Measurements from ENCODE around the gene USP48.
A peak's percentile ranks its signal among the peaks of the same experiment; 100 is the strongest.

The USP48 gene

DNA sequence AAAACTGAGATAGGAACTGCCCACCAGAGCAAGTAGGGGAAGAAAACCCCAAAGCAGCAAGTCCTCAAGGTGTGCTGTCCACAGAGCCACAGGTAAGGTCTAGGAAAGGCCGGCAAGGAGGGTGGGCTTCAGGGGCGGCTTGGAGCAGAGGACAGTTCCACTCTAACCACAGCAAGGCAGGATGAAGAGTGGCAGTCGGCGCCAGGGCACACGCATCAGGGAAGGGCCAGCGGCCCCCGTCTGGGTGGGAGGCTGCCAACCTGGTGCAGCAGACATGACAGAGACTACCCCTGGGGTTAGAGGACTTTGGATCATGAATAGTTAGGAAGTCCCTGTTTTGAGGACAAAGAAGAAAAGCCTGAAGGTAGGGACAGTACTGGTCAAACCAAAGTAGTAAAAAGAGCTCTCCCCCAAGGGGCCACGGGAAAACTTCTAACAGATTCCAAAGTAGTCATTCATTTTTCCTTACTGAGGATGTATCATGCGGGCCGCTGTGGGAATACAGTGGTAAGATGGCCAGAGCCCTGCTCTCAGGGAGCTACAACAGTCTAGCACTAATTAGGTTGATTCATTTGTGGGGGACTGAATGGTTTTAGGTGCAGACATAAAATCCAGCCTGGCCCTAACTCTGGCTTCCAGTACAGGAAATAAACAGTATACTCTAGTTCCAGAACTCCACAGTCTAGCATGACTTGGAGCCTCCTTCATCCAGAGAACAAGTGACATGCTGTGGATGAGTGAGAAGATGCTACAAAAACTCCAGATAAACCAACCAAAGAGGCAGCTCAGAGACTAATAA lies 110.3 kb downstream of the USP48 start:
- H3K9me3 ChIP-seq (ENCODE audit: control insufficient read depth, low read length) = no peaks in the 10 kb centered on the region
- 93% methylated on average over 9 of the region's 10 CpGs for WGBS
- no peak overlapping the region for H2AFZ ChIP-seq (ENCODE audit: low read depth, low read length)
- no peak overlapping the region for H4K8ac ChIP-seq (ENCODE audit: low read length)
- no peaks in the 10 kb centered on the region for H3K79me1 ChIP-seq (replicated peaks; ENCODE audit: low read length, poor library complexity, severe bottlenecking)
- peak overlapping the region in 1 of 2 experiments; percentile 1 for H3K23ac ChIP-seq (ENCODE audit: low read length in 2 of 2)
- H3K36me3 ChIP-seq (ENCODE audit: control insufficient read depth in 1 of 2, insufficient read depth in 2 of 2, low read depth in 1 of 2, low read length in 2 of 2) = peaks cover 3 to 15% of the 10 kb centered on the region in 2 experiments
- H2AK5ac ChIP-seq (ENCODE audit: low read length, severe bottlenecking) = no peak overlapping the region
- no peak overlapping the region for H3K27ac ChIP-seq (ENCODE audit: low read length, poor library complexity, severe bottlenecking)
- H3K4me2 ChIP-seq (ENCODE audit: low read length, poor library complexity, severe bottlenecking) = no peak overlapping the region
- H3K4ac ChIP-seq (ENCODE audit: low read depth in 1 of 2, low read length in 2 of 2) = no peak overlapping the region
- H3K4me1 ChIP-seq (ENCODE audit: control insufficient read depth, insufficient read depth, low read depth, low read length) = peaks cover 31% of the 10 kb centered on the region
- no peak overlapping the region for H4K91ac ChIP-seq (ENCODE audit: low read length)
- H2BK120ac ChIP-seq (ENCODE audit: low read depth, low read length) = no peak overlapping the region
- no peak overlapping the region for H3K18ac ChIP-seq (ENCODE audit: low read depth in 1 of 2, low read length in 2 of 2)
- H2BK5ac ChIP-seq (ENCODE audit: low read depth, low read length, poor library complexity, severe bottlenecking) = no peak overlapping the region
- peak overlapping the region in 1 of 2 experiments; percentile 0 for H3K4me3 ChIP-seq (ENCODE audit: insufficient read depth in 1 of 2, low read depth in 1 of 2, low read length in 2 of 2)
- peak overlapping the region; percentile 72 for H3K9ac ChIP-seq (ENCODE audit: low read length)
- peak; percentile 14 for DNase-seq
- peaks cover 31 to 45% of the 10 kb centered on the region in 2 experiments for H3K27me3 ChIP-seq (ENCODE audit: control insufficient read depth in 1 of 2, insufficient read depth in 1 of 2, low read length in 2 of 2)
- no peak overlapping the region for H3K14ac ChIP-seq (ENCODE audit: low read length in 2 of 2)
- no peak overlapping the region for H2BK15ac ChIP-seq (ENCODE audit: low read depth, poor library complexity, severe bottlenecking)
- no peak overlapping the region for H2BK12ac ChIP-seq (ENCODE audit: low read length in 2 of 2)

DNA sequence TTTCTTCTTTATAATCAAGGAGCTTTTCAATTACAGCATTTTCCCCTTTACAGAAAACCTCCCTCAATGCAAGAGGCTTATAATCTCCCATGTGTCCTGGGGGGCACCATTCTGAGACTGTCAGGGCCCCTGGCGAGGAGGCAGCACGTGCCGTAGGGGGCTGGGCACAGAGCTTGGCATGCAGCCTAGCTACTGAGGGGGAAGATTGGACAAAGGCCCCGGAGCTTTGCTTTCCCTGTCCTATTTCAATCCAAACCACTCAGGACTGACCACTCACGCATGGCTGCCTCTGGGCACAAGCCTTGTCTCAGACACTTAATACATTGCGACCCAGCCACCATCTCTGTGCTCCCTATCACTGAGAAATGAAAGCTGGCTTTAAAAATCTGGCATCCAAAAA lies 111.0 kb downstream of the USP48 start:
- Histone ChIP-seq H3K4ac (ENCODE audit: low read depth in 1 of 2, low read length in 2 of 2) (no peak overlapping the region), H2BK15ac (ENCODE audit: low read depth, poor library complexity, severe bottlenecking) (no peak overlapping the region), H3K4me3 (ENCODE audit: insufficient read depth in 1 of 2, low read depth in 1 of 2, low read length in 2 of 2) (no peak overlapping the region), H3K4me2 (ENCODE audit: low read length, poor library complexity, severe bottlenecking) (no peak overlapping the region), H2AFZ (ENCODE audit: low read depth, low read length) (no peak overlapping the region), H2BK12ac (ENCODE audit: low read length in 2 of 2) (no peak overlapping the region), H3K9me3 (ENCODE audit: control insufficient read depth, low read length) (no peaks in the 10 kb centered on the region), H3K4me1 (ENCODE audit: control insufficient read depth, insufficient read depth, low read depth, low read length) (peaks cover 27% of the 10 kb centered on the region), H3K27ac (ENCODE audit: low read length, poor library complexity, severe bottlenecking) (no peak overlapping the region), H3K18ac (ENCODE audit: low read depth in 1 of 2, low read length in 2 of 2) (no peak overlapping the region), H2AK5ac (ENCODE audit: low read length, severe bottlenecking) (no peak overlapping the region), H3K9ac (ENCODE audit: low read length) (no peak overlapping the region), H3K14ac (ENCODE audit: low read length in 2 of 2) (no peak overlapping the region), H3K27me3 (ENCODE audit: control insufficient read depth in 1 of 2, insufficient read depth in 1 of 2, low read length in 2 of 2) (peaks cover 38 to 52% of the 10 kb centered on the region in 2 experiments), H3K36me3 (ENCODE audit: control insufficient read depth in 1 of 2, insufficient read depth in 2 of 2, low read depth in 1 of 2, low read length in 2 of 2) (peaks cover 0 to 7% of the 10 kb centered on the region in 2 experiments), H4K91ac (ENCODE audit: low read length) (no peak overlapping the region), H2BK5ac (ENCODE audit: low read depth, low read length, poor library complexity, severe bottlenecking) (no peak overlapping the region), H3K79me1 (replicated peaks; ENCODE audit: low read length, poor library complexity, severe bottlenecking) (no peaks in the 10 kb centered on the region), H3K23ac (ENCODE audit: low read length in 2 of 2) (no peak overlapping the region), H4K8ac (ENCODE audit: low read length) (no peak overlapping the region), H2BK120ac (ENCODE audit: low read depth, low read length) (no peak overlapping the region)
- DNase-seq = no peak
- WGBS = 97% methylated on average over 6 of the region's 6 CpGs

DNA sequence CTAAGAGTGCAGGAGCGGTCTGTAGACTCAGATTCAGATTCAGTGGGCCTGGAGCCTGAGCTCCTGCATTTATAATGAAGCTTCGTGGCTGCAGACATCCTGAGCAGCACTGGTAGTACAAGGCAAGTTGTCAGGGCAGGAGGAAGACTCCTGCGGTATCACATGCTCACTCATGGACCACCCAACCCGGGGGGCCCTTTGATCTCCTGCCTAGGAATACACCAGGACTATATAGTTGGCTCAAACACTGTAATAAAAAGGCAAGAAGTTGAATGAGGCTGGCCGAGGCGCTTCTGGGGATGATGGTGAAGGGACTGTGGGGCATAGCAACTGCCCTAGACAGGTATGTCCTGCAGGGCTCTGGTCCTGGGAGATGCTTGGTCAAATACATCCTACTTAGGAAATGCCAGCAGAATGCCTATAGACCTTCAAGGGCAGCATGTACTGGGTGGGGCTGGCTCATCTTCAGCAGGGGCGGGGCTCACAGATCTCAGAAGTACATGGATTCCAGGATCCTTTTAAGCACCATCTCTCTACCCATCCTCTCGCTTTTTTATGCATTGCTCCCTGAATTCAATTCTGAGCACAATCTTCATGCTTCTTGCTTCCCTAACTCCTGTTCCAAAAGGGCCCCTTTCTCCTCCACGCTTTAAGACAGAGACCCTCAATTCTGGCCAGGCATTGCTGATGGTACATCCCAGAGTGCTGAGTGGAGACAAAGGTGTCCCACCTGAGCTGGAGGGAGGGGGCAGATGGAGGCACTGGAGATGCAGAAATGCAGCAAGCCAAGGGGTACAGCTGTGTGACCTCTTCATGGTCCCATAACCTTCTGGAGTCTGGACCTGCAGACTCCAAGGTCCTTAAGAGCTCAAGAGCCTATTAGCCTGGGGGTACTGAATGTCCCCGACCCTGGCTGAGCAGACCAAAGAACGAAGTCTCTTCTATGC lies 111.7 kb downstream of the USP48 start:
- H3K79me1 ChIP-seq (replicated peaks; ENCODE audit: low read length, poor library complexity, severe bottlenecking) = no peaks in the 10 kb centered on the region
- H3K4ac ChIP-seq (ENCODE audit: low read depth in 1 of 2, low read length in 2 of 2) = no peak overlapping the region
- H2BK5ac ChIP-seq (ENCODE audit: low read depth, low read length, poor library complexity, severe bottlenecking) = no peak overlapping the region
- no peak overlapping the region for H3K18ac ChIP-seq (ENCODE audit: low read depth in 1 of 2, low read length in 2 of 2)
- H3K27ac ChIP-seq (ENCODE audit: low read length, poor library complexity, severe bottlenecking) = no peak overlapping the region
- peaks cover 41 to 59% of the 10 kb centered on the region in 2 experiments for H3K27me3 ChIP-seq (ENCODE audit: control insufficient read depth in 1 of 2, insufficient read depth in 1 of 2, low read length in 2 of 2)
- H4K91ac ChIP-seq (ENCODE audit: low read length) = no peak overlapping the region
- no peak overlapping the region for H3K14ac ChIP-seq (ENCODE audit: low read length in 2 of 2)
- no peaks in the 10 kb centered on the region for H3K9me3 ChIP-seq (ENCODE audit: control insufficient read depth, low read length)
- H3K4me3 ChIP-seq (ENCODE audit: insufficient read depth in 1 of 2, low read depth in 1 of 2, low read length in 2 of 2) = no peak overlapping the region
- peaks cover 0 to under 1% of the 10 kb centered on the region in 2 experiments for H3K36me3 ChIP-seq (ENCODE audit: control insufficient read depth in 1 of 2, insufficient read depth in 2 of 2, low read depth in 1 of 2, low read length in 2 of 2)
- no peak overlapping the region for H3K9ac ChIP-seq (ENCODE audit: low read length)
- no peak overlapping the region for H2AK5ac ChIP-seq (ENCODE audit: low read length, severe bottlenecking)
- H3K4me2 ChIP-seq (ENCODE audit: low read length, poor library complexity, severe bottlenecking) = no peak overlapping the region
- H2BK120ac ChIP-seq (ENCODE audit: low read depth, low read length) = no peak overlapping the region
- H4K8ac ChIP-seq (ENCODE audit: low read length) = no peak overlapping the region
- no peak overlapping the region for H3K23ac ChIP-seq (ENCODE audit: low read length in 2 of 2)
- peaks cover 29% of the 10 kb centered on the region for H3K4me1 ChIP-seq (ENCODE audit: control insufficient read depth, insufficient read depth, low read depth, low read length)
- H2BK15ac ChIP-seq (ENCODE audit: low read depth, poor library complexity, severe bottlenecking) = no peak overlapping the region
- DNase-seq = no peak
- no peak overlapping the region for H2BK12ac ChIP-seq (ENCODE audit: low read length in 2 of 2)
- WGBS = 81% methylated on average over 11 of the region's 11 CpGs
- H2AFZ ChIP-seq (ENCODE audit: low read depth, low read length) = no peak overlapping the region
